GM19463 (cell line): Measurements from ENCODE around the gene BORCS6.
A peak's percentile ranks its signal among the peaks of the same experiment; 100 is the strongest.

Experiments used
- ATAC-seq: cut with Tn5 transposase; IDR thresholded peaks from one replicate; pipeline ENCODE4 v1.9.1; 2021; ENCODE audit warnings: mild to moderate bottlenecking, moderate library complexity; ENCODE audit not compliant: unreplicated experiment

Gene BORCS6

DNA sequence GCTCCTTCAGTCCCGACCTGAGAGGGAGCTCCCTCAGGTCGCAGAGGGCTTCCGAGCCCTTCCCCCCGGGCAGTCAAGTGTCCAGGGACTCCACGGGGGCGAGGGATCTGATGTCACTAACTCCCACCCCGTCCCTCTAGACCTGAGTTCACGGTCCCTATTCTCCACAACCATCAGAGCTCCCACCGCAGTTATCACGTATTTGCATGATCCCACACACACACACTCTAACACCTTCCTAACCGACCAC lies 34.1 kb downstream of the BORCS6 start:
- ATAC-seq = no peak

GRCh38 chr17:8155231-8155995 lies 34.6 kb downstream of the BORCS6 start:
- no peak for ATAC-seq

DNA sequence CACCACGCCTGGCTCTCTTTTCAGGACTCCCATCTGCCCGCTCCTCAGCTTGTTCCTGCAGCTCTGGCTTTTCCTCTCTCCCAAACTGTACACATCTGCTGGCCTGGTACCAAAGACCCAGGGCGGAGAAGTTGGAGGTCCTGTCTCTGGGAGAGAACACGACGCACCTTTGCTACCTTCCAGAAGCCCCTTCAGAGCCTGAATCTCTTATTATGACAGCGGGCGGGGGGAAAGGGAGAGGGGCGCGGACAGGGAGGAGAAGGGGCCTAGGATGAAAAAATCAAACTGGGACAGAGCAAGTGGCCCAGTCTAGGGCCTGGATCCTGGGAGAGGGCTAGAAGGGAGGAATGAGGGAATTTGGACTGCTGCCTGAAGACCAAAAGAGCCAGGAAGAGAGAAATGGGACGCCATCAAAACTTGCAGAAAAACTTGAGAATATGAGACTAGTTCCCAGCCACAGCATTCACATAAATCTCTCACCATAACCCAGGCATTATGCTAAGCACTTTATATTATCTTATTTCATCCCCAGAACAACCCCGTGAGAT lies 35.3 kb downstream of the BORCS6 start:
- ATAC-seq = no peak

- no peak for ATAC-seq
Measured at GRCh38 chr17:8153957-8154607, 35.9 kb downstream of the BORCS6 start.

GRCh38 chr17:8153525-8153956 lies 36.4 kb downstream of the BORCS6 start:
- no peak for ATAC-seq

DNA sequence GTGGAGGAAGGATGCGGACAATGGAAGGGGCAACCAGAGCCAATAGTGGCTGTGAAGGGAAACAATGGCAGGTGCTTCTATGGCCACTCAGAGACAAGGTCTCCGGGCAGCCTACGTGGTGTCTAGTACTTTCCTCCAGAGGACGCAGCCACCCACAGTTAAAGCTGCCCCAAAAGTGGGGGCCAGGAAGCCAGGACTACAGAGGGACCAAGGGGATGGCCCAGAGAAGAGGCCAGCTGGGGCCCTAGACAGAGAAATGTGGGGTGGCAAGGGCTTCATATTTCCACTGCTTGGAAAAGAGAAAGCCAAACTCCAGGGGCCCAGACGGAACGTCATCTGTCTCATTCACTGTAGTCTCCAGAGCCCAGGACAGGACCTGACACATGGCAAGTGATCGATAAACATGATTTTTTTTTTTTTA lies 36.9 kb downstream of the BORCS6 start:
- no peak for ATAC-seq

- no peak for ATAC-seq
Measured at GRCh38 chr17:8152112-8152775, 37.7 kb downstream of the BORCS6 start, which contains the start of gene PER1. PER1 (minus strand) TSS chr17:8152404; CDS start chr17:8150706, 1,698 bp downstream.

DNA sequence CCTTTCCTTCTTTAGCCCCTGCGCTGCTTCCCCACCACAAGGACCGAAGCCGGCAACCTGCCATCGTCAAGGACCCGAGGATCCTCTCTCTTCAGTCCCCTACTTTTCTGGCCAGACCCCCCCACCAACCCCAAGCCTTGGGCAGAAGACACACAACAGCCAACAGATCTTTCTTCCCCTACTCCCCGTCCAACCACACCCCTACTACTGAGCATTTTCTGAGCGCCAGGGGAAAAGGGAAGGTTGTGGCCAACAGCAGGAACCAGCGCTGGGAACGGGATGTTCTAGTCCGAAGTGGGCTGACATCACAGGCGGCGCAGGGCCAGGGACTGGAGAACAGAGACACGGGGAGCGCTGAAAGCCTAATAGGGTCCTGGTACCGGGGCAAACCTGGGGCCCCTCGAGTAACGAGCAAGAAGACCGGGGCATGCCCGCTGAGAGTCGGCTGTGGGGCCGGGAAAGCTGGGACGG lies 38.3 kb downstream of the BORCS6 start:
- no peak for ATAC-seq

GRCh38 chr17:8151120-8151640 lies 38.8 kb downstream of the BORCS6 start:
- peak; percentile 34 for ATAC-seq

DNA sequence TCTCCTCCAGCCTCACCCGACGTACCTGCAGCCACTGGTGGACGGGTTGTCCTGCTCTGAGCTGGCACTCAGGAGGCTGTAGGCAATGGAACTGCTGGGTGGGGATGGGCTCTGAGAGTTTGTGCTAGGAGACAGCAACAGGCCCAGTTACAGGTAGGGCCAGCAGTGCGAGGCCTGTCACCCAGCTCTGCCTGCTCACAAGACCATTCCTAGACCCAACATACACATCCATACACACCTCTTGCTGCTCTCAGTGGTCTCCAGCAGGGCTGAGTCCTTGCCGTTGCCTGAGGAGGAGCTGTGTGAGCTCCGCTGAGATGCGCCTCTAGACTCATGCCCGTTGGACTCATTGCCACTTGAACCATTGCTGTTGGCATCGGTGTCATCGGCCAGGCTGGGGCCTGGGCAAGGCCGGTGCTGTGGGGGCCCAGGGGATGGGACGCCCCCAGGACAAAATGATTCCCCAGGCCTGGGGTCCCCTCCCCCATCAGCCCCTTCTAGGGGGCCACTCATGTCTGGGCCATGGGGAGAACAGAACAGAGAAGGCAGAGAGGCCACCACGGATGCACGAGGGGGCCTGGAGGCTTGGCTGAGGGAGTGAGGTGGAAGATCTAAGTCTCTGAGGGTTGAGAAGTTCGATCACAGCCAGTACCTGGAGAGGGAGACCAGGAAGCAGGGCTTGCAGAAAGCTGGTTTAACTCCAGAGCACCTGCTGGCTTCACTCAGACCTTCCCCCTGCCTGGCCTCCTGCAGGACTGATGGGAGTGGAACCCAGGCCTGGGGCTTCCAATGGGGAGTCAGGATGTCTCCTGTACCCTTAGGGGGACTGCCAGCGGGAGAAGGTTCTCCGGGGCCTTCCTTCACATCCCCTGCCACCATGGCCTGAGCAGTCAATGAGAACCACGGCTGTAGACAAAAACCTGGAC lies 39.5 kb downstream of the BORCS6 start:
- ATAC-seq = no peak

- ATAC-seq = no peak
Measured at GRCh38 chr17:8149419-8150193, 40.4 kb downstream of the BORCS6 start.

DNA sequence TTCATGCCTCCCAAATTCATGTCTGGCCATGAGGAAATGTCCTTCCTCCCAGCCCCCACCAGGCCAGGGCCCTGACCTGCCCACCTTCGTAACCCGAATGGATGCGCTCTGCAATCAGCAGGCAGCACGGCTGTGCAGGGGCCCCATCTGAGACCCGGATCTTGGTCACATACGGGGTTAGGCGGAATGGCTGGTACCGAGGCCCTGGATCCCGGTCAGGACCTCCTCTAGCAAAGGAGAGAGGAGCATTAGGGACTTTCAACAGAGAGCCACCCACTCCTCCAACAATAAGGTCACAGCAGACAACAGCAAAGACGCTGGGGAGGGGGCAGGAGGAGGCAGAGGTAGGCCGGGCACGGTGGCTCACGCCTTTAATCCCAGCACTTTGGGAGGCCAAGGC lies 41.4 kb downstream of the BORCS6 start:
- no peak for ATAC-seq

- no peak for ATAC-seq
Measured at GRCh38 chr17:8147805-8148404, 42.1 kb downstream of the BORCS6 start.

DNA sequence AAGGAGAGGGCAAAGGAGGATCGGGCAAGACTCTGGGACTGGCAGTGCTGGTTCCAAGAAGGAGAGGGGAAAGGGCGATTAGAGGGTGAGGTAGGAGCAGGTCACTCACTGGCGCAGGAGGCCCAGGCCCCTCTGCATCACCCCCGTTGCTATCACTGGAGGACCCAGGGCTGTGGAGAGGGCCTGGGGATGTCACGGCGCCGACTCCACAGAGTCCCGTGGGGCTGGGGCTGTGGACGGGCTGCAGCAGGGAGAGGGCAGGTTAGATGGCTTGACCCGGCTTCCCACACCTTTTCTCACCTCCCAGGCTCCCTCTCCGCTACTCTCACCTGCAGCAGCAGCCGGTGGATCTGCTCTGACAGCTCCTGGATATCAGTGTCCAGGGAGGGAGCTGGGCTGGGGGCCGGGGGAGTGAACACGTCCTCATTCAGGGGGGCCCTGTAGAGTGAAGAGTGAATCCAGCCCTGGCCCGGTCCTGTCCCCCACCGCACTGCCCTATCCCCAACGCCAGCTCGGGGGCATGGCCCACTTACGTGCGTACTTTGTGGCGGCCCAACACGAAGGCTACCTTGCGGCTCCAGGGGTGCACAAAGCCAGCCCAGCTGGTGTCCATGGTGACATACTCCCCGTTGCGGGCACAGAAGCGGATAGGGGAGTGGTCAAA lies 42.7 kb downstream of the BORCS6 start:
- ATAC-seq = no peak

DNA sequence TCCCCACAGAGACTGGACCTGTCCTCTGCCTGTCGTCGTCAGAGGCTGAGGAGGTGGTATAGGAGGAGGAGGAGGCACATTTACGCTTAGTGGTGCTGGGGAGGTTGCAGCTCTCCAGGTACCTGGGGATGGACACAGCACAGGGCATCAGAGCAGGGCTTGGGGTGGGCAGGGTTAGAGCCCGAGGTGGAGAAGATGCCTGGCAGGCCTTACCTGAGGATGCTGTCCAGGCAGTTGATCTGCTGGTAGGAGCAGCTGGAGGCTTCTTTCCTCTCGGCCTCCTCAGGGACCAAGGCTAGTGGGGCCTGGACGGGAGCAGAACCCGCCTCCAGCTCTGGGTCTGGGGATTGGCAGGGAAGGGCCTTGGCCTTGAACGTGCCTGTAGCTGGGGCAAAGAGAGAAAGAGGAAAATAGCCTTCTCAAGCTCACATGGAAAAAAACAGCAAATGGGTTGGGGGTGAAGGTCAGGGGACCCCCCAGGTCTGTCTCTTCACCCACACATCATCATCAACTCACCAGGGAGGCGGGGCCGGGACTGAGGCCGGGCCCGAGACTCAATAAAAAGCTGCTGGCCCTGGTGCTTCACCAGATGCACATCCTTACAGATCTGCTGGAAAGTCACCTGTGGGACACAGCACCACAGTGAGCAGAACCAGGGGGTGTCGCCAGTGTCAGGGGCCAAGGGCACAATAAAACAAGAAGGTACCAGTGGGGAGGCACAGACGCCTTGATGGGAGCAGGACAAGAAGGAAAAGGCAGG lies 43.4 kb downstream of the BORCS6 start:
- no peak for ATAC-seq

GRCh38 chr17:8145811-8146210 lies 44.2 kb downstream of the BORCS6 start:
- ATAC-seq = no peak

DNA sequence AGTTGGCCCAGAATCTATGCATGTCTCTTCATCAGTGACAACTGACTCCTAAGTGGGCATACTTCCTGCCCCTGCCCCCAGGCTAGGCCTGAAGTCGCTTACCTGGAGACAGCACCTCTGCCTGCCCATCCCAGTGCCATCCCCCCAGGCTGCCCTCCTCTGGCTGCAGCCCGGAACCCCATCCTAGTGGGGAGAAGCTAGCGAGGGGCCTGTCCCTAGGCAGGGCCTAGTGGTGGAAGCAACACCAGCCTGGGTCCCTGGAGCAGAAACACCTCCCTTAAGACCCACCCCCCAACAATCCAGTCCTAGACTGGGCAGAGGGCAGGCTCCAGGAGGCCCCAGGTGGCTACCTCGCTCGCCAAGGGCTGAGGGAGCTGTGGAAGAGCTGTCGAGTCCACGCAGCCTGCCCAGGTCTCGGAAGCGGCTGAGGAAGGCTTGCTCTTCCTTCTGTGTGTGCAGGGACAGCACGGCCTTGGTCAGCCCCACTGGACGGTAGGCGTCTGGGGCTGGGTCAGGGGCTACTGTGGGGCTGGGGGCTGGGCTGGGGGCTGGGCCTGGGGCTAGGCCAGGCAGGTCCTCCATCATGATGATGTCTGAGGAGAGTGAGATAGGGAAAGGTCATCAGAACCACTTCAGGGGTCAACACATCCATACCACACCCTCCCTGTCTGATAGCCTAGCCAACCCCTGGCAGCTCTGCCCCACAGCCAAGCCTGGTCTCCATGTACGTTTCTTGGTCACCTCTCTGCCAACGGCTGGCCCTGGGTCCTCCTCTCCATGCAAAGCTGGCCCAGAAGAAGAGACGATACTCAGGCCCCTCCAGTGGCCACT lies 45.4 kb downstream of the BORCS6 start:
- no peak for ATAC-seq
